PC-3 (cell line): ENCODE data around the gene MPPED2.

ENCODE experiments used
- CTCF ChIP-seq: fragments of 300-600 bp; sonication (generic); conservative IDR thresholded peaks from 2 replicates; pipeline ENCODE4 v1.5.1; 2017; ENCODE audit warnings: antibody characterized with exemption, low read depth, mild to moderate bottlenecking, low read length
- EZH2phosphoT487 ChIP-seq: fragments of 300-600 bp; sonication (generic); IDR thresholded peaks from 2 replicates; pipeline ENCODE4 v1.6.1; 2018; ENCODE audit warnings: mild to moderate bottlenecking, antibody characterized with exemption, low read length, borderline replicate concordance

DNA sequence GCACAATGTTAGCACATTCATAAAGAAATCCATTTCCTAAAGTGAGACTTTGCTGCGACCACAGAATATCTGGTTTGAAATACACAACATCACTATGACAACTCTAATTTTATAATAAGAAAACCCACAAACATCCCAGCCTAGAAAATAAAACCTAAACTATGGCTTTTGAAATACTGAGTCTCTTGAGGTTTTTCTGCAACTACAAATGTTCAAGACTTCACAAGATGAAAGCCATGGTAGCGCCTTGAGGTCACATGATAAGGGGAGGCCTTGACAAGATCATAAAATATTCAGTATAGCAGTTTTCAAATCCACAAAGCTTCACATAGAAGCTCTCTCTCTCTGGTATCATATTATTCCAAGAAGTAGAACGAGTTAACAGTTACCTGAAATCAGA lies 126.8 kb downstream of the MPPED2 start:
- TF ChIP-seq CTCF (no peak), EZH2phosphoT487 (no peak)
